K562 (cell line): Measurements from ENCODE around the gene TXNL4A. TPM values are rescaled to one million over a fixed set of nuclear protein-coding genes. Genes with fewer than 3 reads are reported as not detected.

ENCODE experiments used
- ATAC-seq: fragments of 200-7000 bp; cut with Tn5 transposase; 3 replicates; pipeline ENCODE4 v1.9.1; 2020; ENCODE audit warnings: moderate library complexity
- BruUV-seq: library from RNA; stranded (reverse); fragments of 400-500 nt; replicated peaks from 2 replicates; lab custom pipeline; 2021; lab: Mats Ljungman, UMichigan
- CTCF ChIA-PET: fragments of 300-600 bp; formaldehyde crosslinking; extraction: SDS; loops from one replicate; lab custom pipeline; 2021; ENCODE audit warnings: low intra/inter-chr PET ratio; lab: Yijun Ruan, JAX
- POLR2A ChIA-PET: fragments of 300-600, 350-650 bp; sonication (Branson Sonifier 250); formaldehyde crosslinking; extraction: SDS; loops from one replicate; lab custom pipeline; 2021; ENCODE audit warnings: antibody characterized with exemption, inconsistent platforms; lab: Yijun Ruan, JAX
- DNase-seq, 4 experiments: peaks; one replicate each; pipeline versions ENCODE4 v3.0.0 to v3.0.0-alpha.2; 2011 to 2018; ENCODE audit warnings: low spot score in 3 of 4, mixed read lengths in 3 of 4; ENCODE audit errors: extremely low read depth in 1 of 4
- FAIRE-seq: peaks from 2 replicates; lab custom pipeline; 2011; peaks lifted over from hg19 to GRCh38; lab: Jason Lieb, UNC
- H2AFZ ChIP-seq: 2 replicates; pipeline ENCODE4 v1.6.0; 2011; ENCODE audit warnings: low read depth, low read length, control low read depth, inconsistent platforms
- H3K27ac ChIP-seq: fragments of 200-600 bp; 3 replicates; pipeline ENCODE4 v1.8.0; 2011; ENCODE audit warnings: low read depth, mild to moderate bottlenecking, control low read depth, inconsistent platforms, low read length, moderate library complexity, mixed read lengths; ENCODE audit errors: extremely low read depth
- H3K27me3 ChIP-seq, 2 experiments: fragments of 300-600 bp in 1 of 2; 2 replicates in 1 of 2; 3 replicates in 1 of 2; pipeline versions ENCODE4 v1.6.0 to v1.8.0; 2011; ENCODE audit warnings: inconsistent platforms in 2 of 2, low read length in 2 of 2, mild to moderate bottlenecking in 1 of 2, mixed read lengths in 1 of 2, moderate library complexity in 1 of 2; ENCODE audit not compliant: control insufficient read depth in 2 of 2, insufficient read depth in 2 of 2
- H3K36me3 ChIP-seq: fragments of 300-600 bp; 3 replicates; pipeline ENCODE4 v1.8.0; 2011; ENCODE audit warnings: mild to moderate bottlenecking, low read length, inconsistent platforms; ENCODE audit not compliant: control insufficient read depth, insufficient read depth
- H3K4me1 ChIP-seq, 2 experiments: fragments of 200-600 bp in 1 of 2; replicated peaks in 1 of 2; 2 replicates in 1 of 2; 3 replicates in 1 of 2; pipeline versions ENCODE4 v1.5.1 to v1.8.0; 2011; ENCODE audit warnings: inconsistent platforms in 2 of 2, low read length in 2 of 2, mild to moderate bottlenecking in 1 of 2, mixed read lengths in 1 of 2, moderate library complexity in 1 of 2; ENCODE audit not compliant: control insufficient read depth in 2 of 2, insufficient read depth in 2 of 2
- H3K4me2 ChIP-seq: 2 replicates; pipeline ENCODE4 v1.6.1; 2011; ENCODE audit warnings: low read length, control low read depth, inconsistent platforms, mixed read lengths; ENCODE audit not compliant: insufficient read depth
- H3K4me3 ChIP-seq: fragments of 200-600 bp; sonication (generic), shearing (Covaris generic); 2 replicates; pipeline ENCODE4 v1.5.1; 2016; ENCODE audit warnings: control low read depth, inconsistent platforms
- H3K79me2 ChIP-seq: fragments of 200-600 bp; 3 replicates; pipeline ENCODE4 v1.8.0; 2011; ENCODE audit warnings: low read length, inconsistent platforms; ENCODE audit not compliant: control insufficient read depth, insufficient read depth
- H3K9ac ChIP-seq, 2 experiments: 2 replicates each; pipeline versions ENCODE4 v1.6.0 to v1.6.1; 2011; ENCODE audit warnings: low read depth in 2 of 2, low read length in 2 of 2, control low read depth in 1 of 2, inconsistent platforms in 1 of 2, mild to moderate bottlenecking in 1 of 2, mixed read lengths in 1 of 2; ENCODE audit not compliant: insufficient read depth in 1 of 2
- H3K9me1 ChIP-seq: one replicate; pipeline ENCODE4 v1.6.0; 2011; ENCODE audit warnings: inconsistent platforms, mild to moderate bottlenecking, low read length, moderate library complexity; ENCODE audit not compliant: control insufficient read depth, insufficient read depth
- H3K9me3 ChIP-seq: replicated peaks from 2 replicates; pipeline ENCODE4 v1.5.1; 2011; ENCODE audit warnings: low read depth, low read length, inconsistent platforms; ENCODE audit not compliant: control insufficient read depth, insufficient read depth
- H4K20me1 ChIP-seq: replicated peaks from 2 replicates; pipeline ENCODE4 v1.6.1; 2011; ENCODE audit warnings: low read length, inconsistent platforms, mixed read lengths; ENCODE audit not compliant: control insufficient read depth, insufficient read depth
- ARNT ChIP-seq, 2 experiments: fragments of 450-650 bp; IDR thresholded peaks; 2 replicates each; pipeline ENCODE4 v1.6.1; 2016; ENCODE audit warnings: mild to moderate bottlenecking in 1 of 2
- ATF1 ChIP-seq, 2 experiments: fragments of 450-650 bp in 1 of 2; IDR thresholded peaks; 2 replicates each; pipeline ENCODE4 v1.6.1; 2016; ENCODE audit warnings: missing compliant biosample characterization in 1 of 2, missing genetic modification characterization in 1 of 2
- CEBPZ ChIP-seq: fragments of 150-350 bp; IDR thresholded peaks from 2 replicates; pipeline ENCODE4 v1.6.1; 2014; ENCODE audit warnings: low read depth, mild to moderate bottlenecking, low read length, borderline replicate concordance
- JUND ChIP-seq, 2 experiments: IDR thresholded peaks; 2 replicates in 1 of 2; 3 replicates in 1 of 2; pipeline ENCODE4 v1.6.1; 2011; ENCODE audit warnings: borderline replicate concordance in 2 of 2, low read depth in 2 of 2, low read length in 2 of 2, improper control_type of control experiment in 1 of 2, missing biosample characterization in 1 of 2, missing genetic modification characterization in 1 of 2, missing genetic modification reagents in 1 of 2
- MTF1 ChIP-seq: fragments of 250-450 bp; sonication (Bioruptor Pico); IDR thresholded peaks from 2 replicates; pipeline ENCODE4 v1.9.0; 2021; ENCODE audit warnings: moderate library complexity, mild to moderate bottlenecking, inconsistent platforms, borderline replicate concordance
- PHF8 ChIP-seq: fragments of 200-600 bp; sonication (generic); IDR thresholded peaks from 2 replicates; pipeline ENCODE4 v1.6.1; 2012; ENCODE audit warnings: mixed run types, mild to moderate bottlenecking, inconsistent platforms, low read length, moderate library complexity, borderline replicate concordance
- POLR2AphosphoS2 ChIP-seq: IDR thresholded peaks from 2 replicates; pipeline ENCODE4 v1.6.1; 2012; ENCODE audit warnings: low read length, improper control_type of control experiment
- ZFP36 ChIP-seq: fragments of 150-350 bp; IDR thresholded peaks from 2 replicates; pipeline ENCODE4 v1.6.1; 2018; ENCODE audit warnings: low read length, low read depth; ENCODE audit not compliant: partially characterized antibody
- ZNF184 ChIP-seq: sonication (generic); formaldehyde crosslinking; IDR thresholded peaks from 2 replicates; pipeline ENCODE4 v1.5.0; 2020; ENCODE audit warnings: missing genetic modification reagents
- ZNF217 ChIP-seq: sonication (generic); formaldehyde crosslinking; IDR thresholded peaks from 2 replicates; pipeline ENCODE4 v1.8.0; 2022; ENCODE audit warnings: mild to moderate bottlenecking, missing genetic modification reagents
- ZNF24 ChIP-seq: fragments of 450-650 bp; IDR thresholded peaks from 2 replicates; pipeline ENCODE4 v1.6.1; 2016
- ZNF316 ChIP-seq: fragments of 450-650 bp; IDR thresholded peaks from 2 replicates; pipeline ENCODE4 v1.6.1; 2016
- WGBS: fragments of 100-300 bp; shearing (Covaris generic); methylation state at CpG from one replicate; pipeline ENCODE4 v1.1.6; 2016; ENCODE audit warnings: low coverage, mixed read lengths; ENCODE audit not compliant: insufficient coverage; ENCODE audit errors: missing lambda C conversion rate; 5-methylcytosine and 5-hydroxymethylcytosine counted together
- in situ Hi-C: fragments of 300-500 bp; cut with MboI; formaldehyde crosslinking; loops from 4 replicates; pipeline ENCODE4 v1.15.0; 2018; ENCODE audit warnings: inconsistent platforms, mixed read lengths
- intact Hi-C: fragments of 100-400 bp; cut with micrococcal nuclease; formaldehyde crosslinking; loops from 2 replicates; pipeline ENCODE4 v1.14.2; 2022
- polyA plus RNA-seq, 8 experiments: library from polyadenylated mRNA; depleted of rRNA in 4 of 8; stranded (reverse) in 5 of 8; unstranded in 3 of 8; fragments of >200 nt; fragmentation: Nextera tagmentation in 2 of 8; fragmentation: Illumina TruSeq in 1 of 8; extraction: Ambion mirVana in 2 of 8; extraction: Trizol in 1 of 8; gene quantifications; 2 replicates each; pipeline versions ENCODE4 v1.2.1 to v1.2.3, GENCODE V29; 2011 to 2014; ENCODE audit warnings: inconsistent platforms in 1 of 8, missing spikeins in 1 of 8
- total RNA-seq, 7 experiments: library from RNA; depleted of rRNA in 6 of 7; stranded (reverse); fragments of >200 nt in 6 of 7; fragmentation: Illumina TruSeq in 2 of 7; extraction: Trizol in 2 of 7; gene quantifications; 2 replicates each; pipeline versions ENCODE4 v1.2.1 to v1.2.3, GENCODE V29; 2011 to 2021; ENCODE audit warnings: low replicate concordance in 1 of 7

The TXNL4A gene
- total and polyA plus RNA-seq, 9 of the 15 experiments (the other 6 are each of a cell fraction or from before 2014, with no cell fraction given): 27.0 to 132 (median 87.5) TPM

- WGBS: 27% methylated on average over 5 of the region's 5 CpGs
- Histone ChIP-seq H3K9me3 (peaks cover 2% of the 10 kb centered on the region; the same call in 1 of the 2 replicates), H3K36me3 (no peaks in the 10 kb centered on the region), H3K9ac (no peak overlapping the region), H3K79me2 (no peaks in the 10 kb centered on the region), H3K4me1 (no peaks in the 10 kb centered on the region), H3K27ac (no peak overlapping the region), H3K27me3 (no peaks in the 10 kb centered on the region), H3K4me2 (no peak overlapping the region), H3K9me1 (no peaks in the 10 kb centered on the region), H2AFZ (no peak overlapping the region), H4K20me1 (no peaks in the 10 kb centered on the region), H3K4me3 (no peak overlapping the region)
- ChIA-PET POLR2A (no interaction called here), CTCF (no interaction called here)
- ATAC-seq (no peak), FAIRE-seq (no peak), DNase-seq (no peak)
- no TSS peak for BruUV-seq
- in situ Hi-C loops: no loop called here
- intact Hi-C loops: no loop called here
- TF ChIP-seq ZNF316 (0 out of 2 replicates have a peak, but pooled peaks have one; percentile 13), PHF8 (no peak)
Observed at GRCh38 chr18:80002468-80002867, 14.1 kb upstream of the TXNL4A start.

- CTCF ChIA-PET: no interaction called here
- BruUV-seq: no TSS peak
- POLR2A ChIA-PET: no interaction called here
- Histone ChIP-seq H3K4me3 (no peak overlapping the region), H3K4me2 (no peak overlapping the region), H3K79me2 (no peaks in the 10 kb centered on the region), H3K9ac (no peak overlapping the region), H3K27ac (no peak overlapping the region), H2AFZ (no peak overlapping the region), H4K20me1 (no peaks in the 10 kb centered on the region), H3K4me1 (no peaks in the 10 kb centered on the region), H3K27me3 (no peaks in the 10 kb centered on the region), H3K9me3 (peaks cover 2% of the 10 kb centered on the region; the same call in 1 of the 2 replicates), H3K36me3 (no peaks in the 10 kb centered on the region), H3K9me1 (no peaks in the 10 kb centered on the region)
- TF ChIP-seq ZNF217 (CRISPR knock-in tag) (no peak), ARNT (IDR thresholded peaks at IDR 0.05) (no peak), MTF1 (no peak), ZNF24 (no peak), ATF1 (CRISPR knock-in tag; IDR thresholded peaks at IDR 0.05) (no peak), ATF1 (tag; IDR thresholded peaks at IDR 0.05) (no peak), ZNF184 (CRISPR knock-in tag) (no peak), JUND (IDR thresholded peaks at IDR 0.05; ENCODE audit: borderline replicate concordance, low read depth, low read length) (no peak), JUND (tag; IDR thresholded peaks at IDR 0.05; ENCODE audit: borderline replicate concordance, low read depth, low read length) (no peak), CEBPZ (0 out of 2 replicates have a peak, but pooled peaks have one; percentile 17), ZFP36 (peak; percentile 68), POLR2AphosphoS2 (no peak)
- in situ Hi-C loops (no loop called here), intact Hi-C loops (no loop called here)
- no peak for FAIRE-seq
- no peak for ATAC-seq
- 22% methylated on average over 3 of the region's 3 CpGs for WGBS
- DNase-seq: no peak
Observed at GRCh38 chr18:80000877-80001276, 12.5 kb upstream of the TXNL4A start.
